K562 (cell line): ENCODE measurements around the gene ADGRE2. TPM values are rescaled to one million over a fixed set of nuclear protein-coding genes. Genes with fewer than 3 reads are reported as not detected.

Experiments
- E2F8 ChIP-seq: fragments of 450-650 bp; IDR thresholded peaks from 2 replicates; pipeline ENCODE4 v1.7.1; 2018; ENCODE audit warnings: mild to moderate bottlenecking, low read depth; ENCODE audit not compliant: partially characterized antibody
- KAT2B ChIP-seq: IDR thresholded peaks from one replicate; pipeline ENCODE4 v1.6.1; 2012; ENCODE audit warnings: low read depth, mild to moderate bottlenecking, control low read depth, inconsistent platforms, low read length, moderate library complexity
- MGA ChIP-seq: fragments of 450-650 bp; IDR thresholded peaks from 2 replicates; pipeline ENCODE4 v1.6.1; 2016; ENCODE audit warnings: mild to moderate bottlenecking, moderate library complexity
- SRSF9 ChIP-seq: fragments of 200-400 bp; formaldehyde crosslinking; IDR thresholded peaks from 2 replicates; pipeline ENCODE4 v1.6.1; 2017; ENCODE audit warnings: low read depth, low read length, borderline replicate concordance
- ZC3H11A ChIP-seq: IDR thresholded peaks from 2 replicates; pipeline ENCODE4 v1.6.1; 2012; ENCODE audit warnings: low read depth, low read length, improper control_type of control experiment
- ZNF592 ChIP-seq: fragments of 450-650 bp; IDR thresholded peaks from 2 replicates; pipeline ENCODE4 v1.6.1; 2017; ENCODE audit warnings: antibody characterized with exemption, mild to moderate bottlenecking
- polyA plus RNA-seq, 8 experiments: library from polyadenylated mRNA; depleted of rRNA in 4 of 8; stranded (reverse) in 5 of 8; unstranded in 3 of 8; fragments of >200 nt; fragmentation: Nextera tagmentation in 2 of 8; fragmentation: Illumina TruSeq in 1 of 8; extraction: Ambion mirVana in 2 of 8; extraction: Trizol in 1 of 8; gene quantifications; 2 replicates each; pipeline versions ENCODE4 v1.2.1 to v1.2.3, GENCODE V29; 2011 to 2014; ENCODE audit warnings: inconsistent platforms in 1 of 8, missing spikeins in 1 of 8
- total RNA-seq, 7 experiments: library from RNA; depleted of rRNA in 6 of 7; stranded (reverse); fragments of >200 nt in 6 of 7; fragmentation: Illumina TruSeq in 2 of 7; extraction: Trizol in 2 of 7; gene quantifications; 2 replicates each; pipeline versions ENCODE4 v1.2.1 to v1.2.3, GENCODE V29; 2011 to 2021; ENCODE audit warnings: low replicate concordance in 1 of 7

Gene ADGRE2
- total and polyA plus RNA-seq, 9 of the 15 experiments (the other 6 are each of a cell fraction or from before 2014, with no cell fraction given) = 4.3 to 17.3 (median 9.8) TPM

GRCh38 chr19:14775869-14776586, 2.3 kb downstream of the ADGRE2 start (continued):
- TF ChIP-seq MGA = peak; percentile 29; the same call in 1 of the 2 replicates
- no peak for TF ChIP-seq KAT2B
- no peak for TF ChIP-seq SRSF9
- TF ChIP-seq E2F8 = no peak
- no peak for TF ChIP-seq ZC3H11A
- TF ChIP-seq ZNF592 = no peak
